ENCODE measurements around the gene CD68.

The CD68 gene

GRCh38 chr17:7579001-7579833 lies at the start of gene CD68:
Gene CD68 (plus strand): TSS chr17:7579638. CDS start chr17:7579678, 40 bp downstream.
- Histone ChIP-seq H3K27ac (ENCODE audit: low read depth, low read length) (peak within 1 kb of the TSS; percentile 72), H4K20me1 (ENCODE audit: low read depth, low read length) (peaks cover 28% of the 10 kb centered on the region), H3K79me2 (ENCODE audit: insufficient read depth, low read length) (peaks cover 30% of the 10 kb centered on the region), H3K27me3 (ENCODE audit: low read length) (no peaks in the 10 kb centered on the region), H3K9me2 (replicated peaks; ENCODE audit: insufficient read depth, low read length) (no peaks in the 10 kb centered on the region), H3K36me3 (ENCODE audit: low read length) (peaks cover 27% of the 10 kb centered on the region), H3K4me2 (ENCODE audit: low read depth, low read length, poor library complexity, severe bottlenecking) (peak within 1 kb of the TSS; percentile 9), H3K9me3 (ENCODE audit: insufficient read depth, low read length) (no peaks in the 10 kb centered on the region), H3F3A (ENCODE audit: insufficient read depth) (peaks cover 71% of the 10 kb centered on the region), H3K9ac (ENCODE audit: low read length) (peak within 1 kb of the TSS; percentile 18; the same call in 1 of the 2 replicates), H3K4me3 (ENCODE audit: insufficient read depth, low read length, poor library complexity, severe bottlenecking) (no peak within 1 kb of the TSS), H2AFZ (ENCODE audit: low read depth, low read length, severe bottlenecking) (no peak within 1 kb of the TSS)
- TF ChIP-seq CTCF (IDR thresholded peaks at IDR 0.05; ENCODE audit: insufficient read depth, low read length, poor library complexity, severe bottlenecking) (no peak), EZH2phosphoT487 (conservative IDR thresholded peaks at IDR 0.05; ENCODE audit: low read length) (no peak)

DNA sequence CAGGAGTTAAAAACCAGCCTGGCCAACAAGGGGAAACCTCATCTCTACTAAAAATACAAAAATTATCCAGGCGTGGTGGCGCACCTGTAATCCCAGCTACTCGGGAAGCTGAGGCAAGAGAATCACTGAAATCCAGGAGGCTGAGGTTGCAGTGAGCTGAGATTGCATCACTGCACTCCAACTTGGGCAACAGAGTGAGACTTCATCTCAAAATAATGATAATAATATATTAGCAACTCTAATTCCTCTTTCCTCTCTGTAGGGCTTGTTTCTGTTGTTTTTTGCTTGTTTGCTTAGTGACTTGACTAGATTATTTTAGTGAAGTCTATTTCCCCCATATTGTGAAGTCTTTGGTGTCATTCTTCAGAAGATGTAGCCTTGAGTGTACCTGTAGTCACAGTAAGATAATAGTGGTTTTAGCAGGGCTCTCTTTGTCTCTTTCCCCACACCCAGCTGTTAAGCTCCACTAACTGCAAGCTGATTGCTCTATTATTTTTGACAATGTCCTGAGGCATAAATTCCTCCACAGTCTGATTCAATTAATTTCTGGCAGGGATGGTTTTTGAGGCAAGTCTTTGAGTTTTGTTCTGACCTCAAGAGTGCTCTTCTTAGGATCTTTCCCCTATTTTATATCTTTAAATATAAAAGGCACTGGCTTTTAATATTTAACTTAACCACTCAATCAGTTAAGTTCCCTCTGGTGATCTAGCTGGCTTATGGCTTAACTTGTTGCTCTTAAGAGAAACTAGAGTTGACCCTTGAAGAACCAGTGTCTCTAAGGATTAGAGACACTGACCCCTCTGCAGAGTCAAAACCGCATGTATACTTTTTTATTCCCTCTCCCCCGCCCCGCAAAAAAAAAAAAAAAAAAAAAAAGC lies 49.2 kb upstream of the CD68 start:
- Histone ChIP-seq H3K9me2 (replicated peaks; ENCODE audit: insufficient read depth, low read length) (no peaks in the 10 kb centered on the region), H3K27me3 (ENCODE audit: low read length) (no peaks in the 10 kb centered on the region), H3K9me3 (ENCODE audit: insufficient read depth, low read length) (no peaks in the 10 kb centered on the region; the same call in 1 of the 2 replicates), H3F3A (ENCODE audit: insufficient read depth) (no peaks in the 10 kb centered on the region), H3K4me3 (ENCODE audit: insufficient read depth, low read length, poor library complexity, severe bottlenecking) (no peak overlapping the region), H3K36me3 (ENCODE audit: low read length) (no peaks in the 10 kb centered on the region), H3K9ac (ENCODE audit: low read length) (no peak overlapping the region), H3K79me2 (ENCODE audit: insufficient read depth, low read length) (no peaks in the 10 kb centered on the region), H3K27ac (ENCODE audit: low read depth, low read length) (no peak overlapping the region), H4K20me1 (ENCODE audit: low read depth, low read length) (no peaks in the 10 kb centered on the region), H3K4me2 (ENCODE audit: low read depth, low read length, poor library complexity, severe bottlenecking) (no peak overlapping the region), H2AFZ (ENCODE audit: low read depth, low read length, severe bottlenecking) (no peak overlapping the region)
- TF ChIP-seq CTCF (IDR thresholded peaks at IDR 0.05; ENCODE audit: insufficient read depth, low read length, poor library complexity, severe bottlenecking) (no peak), EZH2phosphoT487 (conservative IDR thresholded peaks at IDR 0.05; ENCODE audit: low read length) (no peak)

- H3K9me3 ChIP-seq (ENCODE audit: insufficient read depth, low read length) = peaks cover 14% of the 10 kb centered on the region; the same call in 1 of the 2 replicates
Measured at GRCh38 chr17:7538050-7538449, 41.4 kb upstream of the CD68 start.

More at GRCh38 chr17:7538050-7538449, 41.4 kb upstream of the CD68 start:
- H2AFZ ChIP-seq (ENCODE audit: low read depth, low read length, severe bottlenecking) = no peak overlapping the region
- H3K79me2 ChIP-seq (ENCODE audit: insufficient read depth, low read length) = no peaks in the 10 kb centered on the region
- no peak overlapping the region for H3K4me3 ChIP-seq (ENCODE audit: insufficient read depth, low read length, poor library complexity, severe bottlenecking)
- no peak overlapping the region for H3K4me2 ChIP-seq (ENCODE audit: low read depth, low read length, poor library complexity, severe bottlenecking)
- no peaks in the 10 kb centered on the region for H3K36me3 ChIP-seq (ENCODE audit: low read length)
- no peak overlapping the region for H3K9ac ChIP-seq (ENCODE audit: low read length)
- H3F3A ChIP-seq (ENCODE audit: insufficient read depth) = no peaks in the 10 kb centered on the region
- H3K27ac ChIP-seq (ENCODE audit: low read depth, low read length) = no peak overlapping the region
- no peaks in the 10 kb centered on the region for H4K20me1 ChIP-seq (ENCODE audit: low read depth, low read length)
- H3K9me2 ChIP-seq (replicated peaks; ENCODE audit: insufficient read depth, low read length) = no peaks in the 10 kb centered on the region
- TF ChIP-seq EZH2phosphoT487 (conservative IDR thresholded peaks at IDR 0.05; ENCODE audit: low read length) (no peak), CTCF (IDR thresholded peaks at IDR 0.05; ENCODE audit: insufficient read depth, low read length, poor library complexity, severe bottlenecking) (no peak)
- no peaks in the 10 kb centered on the region for H3K27me3 ChIP-seq (ENCODE audit: low read length)
